H1 (cell line): ENCODE data around the gene CPT2. TPM values are rescaled to one million over a fixed set of nuclear protein-coding genes. Genes with fewer than 3 reads are reported as not detected.

Experiments
- CTCF ChIA-PET: fragments of 300-600 bp; sonication (Branson Sonifier 250); formaldehyde crosslinking; loops from one replicate; lab custom pipeline; 2021; ENCODE audit not compliant: partially characterized antibody; lab: Charles Lee
- POLR2A ChIA-PET: fragments of 300-600 bp; sonication (Branson Sonifier 250); formaldehyde crosslinking; loops from one replicate; lab custom pipeline; 2021; ENCODE audit warnings: inconsistent platforms; ENCODE audit not compliant: partially characterized antibody; lab: Charles Lee
- DNase-seq, 2 experiments: peaks; one replicate each; pipeline versions ENCODE4 v3.0.0 to v3.0.0-alpha.2; 2010 to 2022; ENCODE audit warnings: low spot score in 2 of 2, low read depth in 1 of 2, mixed read lengths in 1 of 2
- FAIRE-seq: peaks from 2 replicates; lab custom pipeline; 2011; peaks lifted over from hg19 to GRCh38; lab: Jason Lieb, UNC
- H2AFZ ChIP-seq: 2 replicates; pipeline ENCODE4 v1.8.1; 2012; ENCODE audit warnings: low read length, inconsistent platforms
- H2AK5ac ChIP-seq: 2 replicates; pipeline ENCODE4 v1.6.1; 2013; ENCODE audit warnings: low read depth, low read length
- H2BK120ac ChIP-seq: replicated peaks from 2 replicates; pipeline ENCODE3; 2013; ENCODE audit warnings: low read depth, low read length, inconsistent platforms
- H2BK12ac ChIP-seq: 2 replicates; pipeline ENCODE4 v1.6.1; 2013; ENCODE audit warnings: low read depth, low read length
- H2BK15ac ChIP-seq: 2 replicates; pipeline ENCODE4 v1.6.1; 2013; ENCODE audit warnings: low read length
- H2BK20ac ChIP-seq: 2 replicates; pipeline ENCODE4 v1.6.1; 2013; ENCODE audit warnings: low read length
- H2BK5ac ChIP-seq: 2 replicates; pipeline ENCODE4 v1.6.1; 2013; ENCODE audit warnings: low read depth, low read length
- H3K14ac ChIP-seq: 2 replicates; pipeline ENCODE4 v1.6.1; 2013; ENCODE audit warnings: inconsistent platforms; ENCODE audit not compliant: insufficient read length
- H3K18ac ChIP-seq: 2 replicates; pipeline ENCODE4 v1.6.1; 2013; ENCODE audit warnings: low read length; ENCODE audit errors: extremely low read depth
- H3K23ac ChIP-seq: 2 replicates; pipeline ENCODE4 v1.6.1; 2013; ENCODE audit warnings: inconsistent platforms; ENCODE audit not compliant: insufficient read length
- H3K23me2 ChIP-seq: 2 replicates; pipeline ENCODE4 v1.6.1; 2013; ENCODE audit warnings: low read depth, low read length
- H3K27ac ChIP-seq: 2 replicates; pipeline ENCODE4 v1.6.1; 2011; ENCODE audit warnings: low read depth, low read length, inconsistent platforms
- H3K27me3 ChIP-seq, 4 experiments: replicated peaks in 1 of 4; 1 replicate in 1 of 4; 2 replicates in 3 of 4; pipeline versions ENCODE4 v1.6.1 to v1.8.1; 2011 to 2013; ENCODE audit warnings: low read length in 3 of 4, mild to moderate bottlenecking in 3 of 4, inconsistent platforms in 2 of 4, mixed read lengths in 2 of 4, moderate library complexity in 1 of 4; ENCODE audit not compliant: control insufficient read depth in 3 of 4, insufficient read depth in 3 of 4; ENCODE audit errors: extremely low read depth in 1 of 4
- H3K36me3 ChIP-seq, 4 experiments: 2 replicates each; pipeline versions ENCODE4 v1.6.1 to v1.8.1; 2011 to 2013; ENCODE audit warnings: mild to moderate bottlenecking in 4 of 4, low read length in 3 of 4, moderate library complexity in 2 of 4, control low read depth in 1 of 4, inconsistent platforms in 1 of 4; ENCODE audit not compliant: insufficient read depth in 4 of 4, control insufficient read depth in 2 of 4
- H3K4ac ChIP-seq: replicated peaks from 2 replicates; pipeline ENCODE3; 2013; ENCODE audit warnings: low read length, low read depth, mixed read lengths, inconsistent platforms; ENCODE audit not compliant: insufficient read length
- H3K4me1 ChIP-seq, 4 experiments: replicated peaks in 1 of 4; 1 replicate in 1 of 4; 2 replicates in 3 of 4; pipeline versions ENCODE4 v1.6.1 to v1.8.1; 2011 to 2013; ENCODE audit warnings: low read length in 3 of 4, inconsistent platforms in 2 of 4, mixed read lengths in 1 of 4; ENCODE audit not compliant: insufficient read depth in 4 of 4, control insufficient read depth in 3 of 4
- H3K4me2 ChIP-seq, 2 experiments: 2 replicates each; pipeline versions ENCODE4 v1.6.1 to v1.8.1; 2011 to 2013; ENCODE audit warnings: low read depth in 2 of 2, low read length in 2 of 2, control low read depth in 1 of 2, inconsistent platforms in 1 of 2, mild to moderate bottlenecking in 1 of 2; ENCODE audit not compliant: insufficient read depth in 1 of 2
- H3K4me3 ChIP-seq, 4 experiments: fragments of 200-600, 300-600 bp in 1 of 4; sonication (generic), shearing (Covaris generic), sonication (Bioruptor Twin) in 1 of 4; 2 replicates each; pipeline versions ENCODE4 v1.5.1 to v1.8.1; 2011 to 2016; ENCODE audit warnings: low read length in 4 of 4, low read depth in 3 of 4, control low read depth in 2 of 4, inconsistent platforms in 2 of 4, mild to moderate bottlenecking in 2 of 4, mixed read lengths in 1 of 4, moderate library complexity in 1 of 4; ENCODE audit not compliant: insufficient read depth in 2 of 4; ENCODE audit errors: extremely low read depth in 1 of 4
- H3K56ac ChIP-seq: replicated peaks from 2 replicates; pipeline ENCODE3; 2013; ENCODE audit warnings: low read depth, mild to moderate bottlenecking, mixed read lengths, low read length, inconsistent platforms; ENCODE audit not compliant: insufficient read length
- H3K79me1 ChIP-seq: 2 replicates; pipeline ENCODE4 v1.6.1; 2013; ENCODE audit warnings: low read depth, low read length, control low read depth
- H3K79me2 ChIP-seq, 2 experiments: 2 replicates each; pipeline versions ENCODE4 v1.6.1 to v1.8.1; 2012 to 2013; ENCODE audit warnings: low read length in 2 of 2, mild to moderate bottlenecking in 2 of 2, inconsistent platforms in 1 of 2; ENCODE audit not compliant: insufficient read depth in 2 of 2, control insufficient read depth in 1 of 2
- H3K9ac ChIP-seq, 4 experiments: replicated peaks in 1 of 4; 1 replicate in 1 of 4; 2 replicates in 3 of 4; pipeline versions ENCODE4 v1.6.1 to v1.8.1; 2011 to 2013; ENCODE audit warnings: low read depth in 3 of 4, low read length in 3 of 4, control low read depth in 2 of 4, mild to moderate bottlenecking in 2 of 4, moderate library complexity in 2 of 4, inconsistent platforms in 1 of 4; ENCODE audit errors: extremely low read depth in 1 of 4
- H3K9me3 ChIP-seq, 2 experiments: 2 replicates each; pipeline versions ENCODE4 v1.6.1 to v1.8.1; 2012 to 2013; ENCODE audit warnings: mild to moderate bottlenecking in 2 of 2, moderate library complexity in 2 of 2, control low read depth in 1 of 2, inconsistent platforms in 1 of 2, low read depth in 1 of 2, low read length in 1 of 2, mixed read lengths in 1 of 2; ENCODE audit not compliant: insufficient read depth in 2 of 2
- H4K20me1 ChIP-seq, 2 experiments: replicated peaks in 1 of 2; 2 replicates each; pipeline versions ENCODE3 to v1.8.1; 2011 to 2013; ENCODE audit warnings: inconsistent platforms in 2 of 2, low read length in 2 of 2, mild to moderate bottlenecking in 1 of 2; ENCODE audit not compliant: insufficient read depth in 2 of 2, control insufficient read depth in 1 of 2
- H4K5ac ChIP-seq: 2 replicates; pipeline ENCODE4 v1.6.1; 2013; ENCODE audit warnings: low read length, low read depth, mixed read lengths, inconsistent platforms; ENCODE audit not compliant: insufficient read length
- H4K8ac ChIP-seq: 2 replicates; pipeline ENCODE4 v1.8.0; 2013; ENCODE audit warnings: mild to moderate bottlenecking, moderate library complexity, low read length, inconsistent platforms; ENCODE audit not compliant: insufficient read depth; ENCODE audit errors: extremely low read depth
- H4K91ac ChIP-seq: replicated peaks from 2 replicates; pipeline ENCODE3; 2013; ENCODE audit warnings: low read length, mixed read lengths, inconsistent platforms; ENCODE audit not compliant: insufficient read length
- CBX5 ChIP-seq: fragments of 300-800, 300-1000 bp; sonication (generic); IDR thresholded peaks from 2 replicates; pipeline ENCODE4 v1.7.1; 2016; ENCODE audit warnings: antibody characterized with exemption, low read length, low read depth
- EGR1 ChIP-seq: IDR thresholded peaks from 2 replicates; pipeline ENCODE4 v1.6.1; 2011; ENCODE audit warnings: low read depth, low read length, borderline replicate concordance
- EZH2 ChIP-seq: fragments of 200-600 bp; sonication (generic); IDR thresholded peaks from 2 replicates; pipeline ENCODE4 v1.7.1; 2012; ENCODE audit warnings: low read depth, mild to moderate bottlenecking, moderate library complexity, low read length, inconsistent platforms; ENCODE audit not compliant: severe bottlenecking
- FOSL1 ChIP-seq: IDR thresholded peaks from 2 replicates; pipeline ENCODE4 v1.6.1; 2011; ENCODE audit warnings: mild to moderate bottlenecking, low read depth, low read length, moderate library complexity; ENCODE audit not compliant: insufficient read depth
- GTF2F1 ChIP-seq: IDR thresholded peaks from 2 replicates; pipeline ENCODE4 v1.6.1; 2012; ENCODE audit warnings: low read depth, low read length, improper control_type of control experiment, borderline replicate concordance
- HDAC6 ChIP-seq: IDR thresholded peaks from one replicate; pipeline ENCODE4 v1.7.1; 2012; ENCODE audit warnings: low read depth, mild to moderate bottlenecking, inconsistent platforms, low read length, moderate library complexity
- SIRT6 ChIP-seq: IDR thresholded peaks from one replicate; pipeline ENCODE4 v1.7.1; 2012; ENCODE audit warnings: low read length, inconsistent platforms
- SP4 ChIP-seq: IDR thresholded peaks from 2 replicates; pipeline ENCODE4 v1.6.1; 2012; ENCODE audit warnings: low read length, inconsistent platforms
- TAF1 ChIP-seq: IDR thresholded peaks from 2 replicates; pipeline ENCODE4 v1.6.1; 2011; ENCODE audit warnings: mild to moderate bottlenecking, low read depth, low read length
- YY1 ChIP-seq: IDR thresholded peaks from 2 replicates; pipeline ENCODE4 v1.6.1; 2011; ENCODE audit warnings: low read depth, mild to moderate bottlenecking, low read length
- WGBS, 2 experiments: shearing (Covaris generic) in 1 of 2; methylation state at CpG; one replicate each; pipeline versions ENCODE4 v1.1.6 to v1.1.7; 2013 to 2015; ENCODE audit warnings: low lambda C conversion rate in 2 of 2, mixed read lengths in 2 of 2, inconsistent platforms in 1 of 2, low coverage in 1 of 2, missing lambda C conversion rate in 1 of 2; ENCODE audit not compliant: insufficient replicate concordance in 2 of 2, insufficient coverage in 1 of 2, insufficient read length in 1 of 2; ENCODE audit errors: extremely low coverage in 1 of 2, missing lambda C conversion rate in 1 of 2; 5-methylcytosine and 5-hydroxymethylcytosine counted together
- polyA plus RNA-seq, 7 experiments: library from polyadenylated mRNA; depleted of rRNA in 3 of 7; stranded (reverse) in 5 of 7; unstranded in 2 of 7; fragments of >200 nt in 5 of 7; fragments of 200-250 nt in 2 of 7; gene quantifications; 1 replicate in 5 of 7; 2 replicates in 1 of 7; 4 replicates in 1 of 7; pipeline versions ENCODE4 v1.2.1 to v1.2.3, GENCODE V29; 2011 to 2013; ENCODE audit warnings: missing spikeins in 2 of 7, mixed read lengths in 2 of 7
- total RNA-seq: library from RNA; stranded (reverse); fragmentation: NEBNext Ultra II Directional; extraction: Animal tissue kit (Norgen Biotek cat#: 25700); gene quantifications from 2 replicates; pipeline ENCODE4 v1.2.1, GENCODE V29; 2021
- TF ChIP-seq, protein P1 (sequence below): IDR thresholded peaks from 2 replicates; pipeline ENCODE4 v1.6.1; 2012; ENCODE audit warnings: low read length, inconsistent platforms

The CPT2 gene
- total and polyA plus RNA-seq, 2 of the 8 experiments (the other 6 are each of a cell fraction or from before 2014, with no cell fraction given), result 23.9 to 25.5 TPM

DNA sequence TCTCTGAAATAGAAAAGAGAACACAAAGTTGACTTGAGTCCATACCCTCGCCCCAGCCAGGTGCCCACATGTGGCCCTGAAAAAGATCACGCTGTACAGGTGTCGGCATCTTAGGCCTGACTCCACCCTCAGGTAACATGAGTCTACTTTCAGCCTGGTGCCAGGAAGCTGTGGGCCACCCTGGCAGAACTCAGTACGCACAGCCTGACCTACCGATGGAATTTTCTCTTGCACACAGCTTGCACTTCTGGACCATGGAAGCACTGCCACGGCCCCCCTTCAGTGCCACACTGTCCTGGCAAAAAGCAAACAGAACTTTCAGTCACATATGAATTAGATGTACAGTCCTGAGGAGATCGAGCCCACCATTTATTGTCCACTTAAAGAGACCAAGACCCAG is 21.6 kb downstream of the CPT2 start:
- H3K27me3 ChIP-seq, result peaks cover 0 to 2% (median 0%) of the 10 kb centered on the region in 4 experiments; a peak in 1 of 7 replicates
- no peak overlapping the region for H3K4me2 ChIP-seq
- H3K9me3 ChIP-seq, result no peaks in the 10 kb centered on the region
- H2BK120ac ChIP-seq, result no peak overlapping the region
- ChIA-PET CTCF (no interaction called here), POLR2A (no interaction called here)
- no peak for DNase-seq
- no peak overlapping the region for H3K23ac ChIP-seq
- H3K79me2 ChIP-seq, result peaks cover 0 to 10% of the 10 kb centered on the region in 2 experiments; a peak in 1 of 4 replicates
- H2AK5ac ChIP-seq, result no peak overlapping the region
- H3K18ac ChIP-seq, result no peak overlapping the region
- no peak overlapping the region for H3K56ac ChIP-seq
- peaks cover 9 to 43% (median 12%) of the 10 kb centered on the region in 4 experiments; a peak in 7 of 8 replicates for H3K36me3 ChIP-seq
- peaks cover 2% of the 10 kb centered on the region; the same call in 1 of the 2 replicates for H3K79me1 ChIP-seq
- no peak overlapping the region for H3K9ac ChIP-seq
- WGBS, 2 experiments, result 92% methylated on average over 7 of the region's 7 CpGs; no CpG with 5 or more reads in 1 of the 2 experiments
- no peak overlapping the region for H2BK5ac ChIP-seq
- no peak overlapping the region for H4K5ac ChIP-seq
- H2BK12ac ChIP-seq, result no peak overlapping the region
- TF ChIP-seq HDAC6, result no peak
- TF ChIP-seq EZH2, result no peak
- no peak for TF ChIP-seq FOSL1
- TF ChIP-seq TAF1, result no peak
- TF ChIP-seq CBX5, result no peak
- no peak for TF ChIP-seq SP4
- no peak for TF ChIP-seq GTF2F1
- TF ChIP-seq SIRT6, result no peak
- no peak for TF ChIP-seq YY1
- TF ChIP-seq, protein P1, sequence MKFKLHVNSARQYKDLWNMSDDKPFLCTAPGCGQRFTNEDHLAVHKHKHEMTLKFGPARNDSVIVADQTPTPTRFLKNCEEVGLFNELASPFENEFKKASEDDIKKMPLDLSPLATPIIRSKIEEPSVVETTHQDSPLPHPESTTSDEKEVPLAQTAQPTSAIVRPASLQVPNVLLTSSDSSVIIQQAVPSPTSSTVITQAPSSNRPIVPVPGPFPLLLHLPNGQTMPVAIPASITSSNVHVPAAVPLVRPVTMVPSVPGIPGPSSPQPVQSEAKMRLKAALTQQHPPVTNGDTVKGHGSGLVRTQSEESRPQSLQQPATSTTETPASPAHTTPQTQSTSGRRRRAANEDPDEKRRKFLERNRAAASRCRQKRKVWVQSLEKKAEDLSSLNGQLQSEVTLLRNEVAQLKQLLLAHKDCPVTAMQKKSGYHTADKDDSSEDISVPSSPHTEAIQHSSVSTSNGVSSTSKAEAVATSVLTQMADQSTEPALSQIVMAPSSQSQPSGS, result no peak
- TF ChIP-seq EGR1, result no peak
- no peak overlapping the region for H2BK20ac ChIP-seq
- no peak overlapping the region for H3K14ac ChIP-seq
- no peak overlapping the region for H2BK15ac ChIP-seq
- no peak overlapping the region for H4K91ac ChIP-seq
- H3K4me3 ChIP-seq, result no peak overlapping the region
- H3K27ac ChIP-seq, result no peak overlapping the region
- no peak overlapping the region for H4K8ac ChIP-seq
- no peak overlapping the region for H2AFZ ChIP-seq
- H3K4me1 ChIP-seq, result peaks cover 0 to 5% (median 1%) of the 10 kb centered on the region in 4 experiments; a peak in 3 of 7 replicates
- H3K4ac ChIP-seq, result no peak overlapping the region
- H3K23me2 ChIP-seq, result peaks cover 8% of the 10 kb centered on the region; the same call in 1 of the 2 replicates
- H4K20me1 ChIP-seq, result no peaks in the 10 kb centered on the region
- no peak for FAIRE-seq
